HUDEP-2 (cell line): ENCODE data around the gene PHF21B.
"Not testable (repeated sequence)": the region's sequence is repeated elsewhere in the genome, so short reads cannot be mapped to it uniquely, and the experiment has no call there.

Experiments
- DNase-seq, 76 experiments: peaks; one replicate each; lab custom pipeline; 2025; ENCODE audit not compliant: unreplicated experiment in 76 of 76; lab: John Stamatoyannopoulos, UW

The PHF21B gene

DNA sequence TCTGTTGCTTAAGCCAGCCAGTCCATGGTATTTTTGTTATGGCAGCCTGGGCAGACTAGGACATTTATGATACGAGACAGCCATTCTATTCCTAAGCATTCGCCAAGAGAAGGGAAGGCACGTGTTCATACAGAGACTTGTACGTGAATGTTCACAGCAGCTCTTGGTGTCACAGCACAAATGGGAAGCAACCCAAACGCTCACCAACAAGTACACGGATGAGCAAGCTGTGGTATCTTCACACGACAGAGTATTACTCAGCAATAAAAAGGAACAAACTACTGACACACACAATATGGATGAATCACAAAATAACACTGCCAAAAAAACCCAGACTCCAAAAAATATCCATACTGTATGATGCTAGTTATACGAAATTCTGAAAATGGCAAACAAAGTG, 85.1 kb downstream of the PHF21B start:
- DNase-seq = no peak

DNA sequence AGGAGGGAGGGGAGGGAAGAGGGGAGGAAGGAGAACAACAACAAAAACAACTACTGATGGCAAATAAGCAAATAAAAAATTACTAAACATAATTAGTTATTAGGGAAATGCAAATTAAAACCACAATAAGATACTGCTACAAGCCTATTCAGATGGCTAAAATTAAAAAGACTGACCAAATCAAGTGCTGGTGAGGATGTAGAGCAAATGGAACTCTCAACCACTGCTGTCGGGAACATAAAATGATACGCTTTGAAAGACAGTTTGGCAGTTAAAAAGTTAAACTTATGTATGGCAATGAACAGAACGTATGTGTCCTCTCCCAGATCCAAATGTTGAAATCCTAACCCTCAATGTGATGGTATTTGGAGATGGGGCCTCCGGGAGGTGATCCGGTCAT, 85.7 kb downstream of the PHF21B start:
- DNase-seq = no peak

DNA sequence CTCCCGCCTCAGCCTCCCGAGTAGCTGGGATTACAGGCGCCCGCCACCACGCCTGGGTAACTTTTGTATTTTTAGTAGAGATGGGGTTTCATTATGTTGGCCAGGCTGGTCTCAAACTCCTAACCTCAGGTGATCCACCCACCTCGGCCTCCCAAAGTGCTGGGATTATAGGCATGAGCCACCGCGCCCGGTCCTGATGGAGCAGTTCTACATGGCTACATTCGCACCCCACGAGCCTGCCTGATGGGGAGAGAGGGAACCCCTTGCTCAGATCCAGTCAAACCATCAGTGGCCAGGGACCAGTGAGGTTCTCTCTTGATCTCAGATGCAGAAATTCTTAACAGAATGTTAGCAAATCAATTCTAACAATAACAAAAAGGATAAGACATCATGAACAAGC, 88.0 kb downstream of the PHF21B start:
- DNase-seq = not testable (repeated sequence)

DNA sequence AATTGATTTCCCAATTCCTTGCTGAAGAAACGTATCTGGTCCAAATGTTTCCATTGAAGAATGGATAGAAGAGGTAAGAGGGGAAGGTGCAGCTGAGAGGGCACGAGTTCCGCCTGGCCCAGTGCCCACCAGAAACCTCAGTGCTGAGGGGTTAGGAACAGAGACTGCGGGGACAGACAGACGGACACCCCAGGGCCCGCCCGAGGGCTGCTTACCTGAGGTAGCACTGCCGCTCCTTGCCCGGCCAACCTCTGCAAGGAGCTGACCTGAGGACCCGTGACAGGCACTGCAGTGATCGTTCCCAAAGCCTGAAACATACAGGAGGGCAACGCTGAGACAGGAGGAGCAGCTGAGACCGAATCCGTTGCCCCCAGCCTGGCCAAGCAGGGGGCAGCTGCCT, 89.6 kb downstream of the PHF21B start:
- DNase-seq = no peak

GRCh38 chr22:44919691-44920090, 90.1 kb downstream of the PHF21B start:
- no peak for DNase-seq

DNA sequence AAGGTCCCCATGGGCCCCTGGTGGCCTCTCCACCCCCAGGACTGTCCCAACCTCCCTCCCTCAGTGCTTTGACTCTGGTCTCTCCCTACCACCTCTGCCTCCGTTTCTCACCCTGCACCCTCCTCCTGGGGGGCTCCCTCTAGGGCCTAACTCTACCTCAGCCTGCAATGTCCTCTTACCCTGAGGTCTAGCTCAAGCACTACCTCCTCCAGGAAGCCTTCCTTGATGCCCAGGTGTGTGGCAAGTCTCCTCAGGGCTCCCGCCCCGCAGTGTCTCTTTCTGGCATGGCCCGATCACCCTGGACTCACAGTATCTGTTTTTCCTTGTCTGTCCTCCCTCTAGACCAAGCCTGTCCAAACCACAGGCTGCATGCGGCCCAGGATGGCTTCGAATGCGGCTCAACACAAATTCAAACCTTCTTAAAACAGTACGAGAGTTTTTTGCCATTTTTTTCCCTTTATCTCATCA, 90.8 kb downstream of the PHF21B start:
- DNase-seq = no peak

- no peak for DNase-seq
Observed at GRCh38 chr22:44918166-44918924, 91.5 kb downstream of the PHF21B start.

DNA sequence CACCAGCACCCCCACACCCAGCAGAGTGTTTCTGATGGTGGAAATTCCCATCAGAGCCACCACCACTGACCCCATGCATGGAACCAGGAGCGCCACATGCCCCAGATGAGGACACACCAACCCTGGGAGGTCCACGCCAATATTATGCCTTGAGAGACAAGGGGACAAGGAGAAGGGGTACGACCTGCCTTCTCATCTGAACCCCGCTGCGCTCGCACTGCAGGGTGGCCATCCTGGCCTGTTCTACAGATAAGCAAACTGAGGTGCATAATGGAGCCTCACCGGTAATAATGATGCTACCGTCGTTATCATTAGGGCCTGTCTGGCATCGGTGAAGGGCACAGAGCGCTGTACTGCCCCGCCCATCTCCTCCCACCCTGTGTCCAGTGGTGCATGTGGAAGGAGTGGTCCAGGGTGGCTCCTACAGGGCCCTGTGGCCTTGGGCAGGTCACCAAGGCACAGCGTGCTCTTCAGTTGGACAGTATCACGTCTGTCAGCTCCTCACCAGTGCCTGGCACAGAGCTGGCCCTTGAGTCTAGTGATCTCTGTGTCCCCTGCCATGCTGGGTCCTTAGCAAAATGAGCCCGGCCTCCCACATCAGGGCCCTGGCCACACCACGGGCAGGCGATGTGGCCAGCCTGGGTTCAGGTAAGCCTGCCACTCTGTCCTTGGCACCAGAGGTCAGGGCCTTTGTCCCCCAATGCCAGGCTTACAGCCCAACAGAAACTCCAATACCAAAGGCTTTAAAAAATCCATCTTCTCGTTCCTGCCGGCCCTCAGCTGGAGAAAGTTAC, 92.2 kb downstream of the PHF21B start:
- DNase-seq = no peak

- DNase-seq = no peak
Observed at GRCh38 chr22:44916281-44917231, 93.2 kb downstream of the PHF21B start.

DNA sequence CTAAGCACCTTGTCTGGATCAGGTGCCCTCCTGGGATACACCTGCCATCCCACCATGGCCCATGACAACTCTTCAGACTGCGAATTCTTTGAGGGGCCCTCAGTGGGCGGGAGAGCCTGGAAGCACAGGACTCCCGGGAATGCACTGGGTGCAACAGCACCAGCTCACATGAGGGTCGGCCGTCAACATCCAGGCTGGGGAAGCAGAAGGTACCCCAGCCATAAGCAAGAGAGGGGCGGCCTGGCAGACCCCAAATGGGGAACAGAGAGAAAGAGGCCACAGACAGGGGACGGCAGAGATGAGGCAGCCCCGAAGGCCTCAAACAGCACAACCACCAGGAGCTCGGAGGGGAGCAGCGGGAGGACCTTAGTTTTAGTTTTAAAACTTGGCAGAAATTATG, 94.4 kb downstream of the PHF21B start:
- no peak for DNase-seq

GRCh38 chr22:44914026-44914721, 95.6 kb downstream of the PHF21B start:
- DNase-seq = no peak

GRCh38 chr22:44913198-44913983, 96.4 kb downstream of the PHF21B start:
- DNase-seq = no peak

DNA sequence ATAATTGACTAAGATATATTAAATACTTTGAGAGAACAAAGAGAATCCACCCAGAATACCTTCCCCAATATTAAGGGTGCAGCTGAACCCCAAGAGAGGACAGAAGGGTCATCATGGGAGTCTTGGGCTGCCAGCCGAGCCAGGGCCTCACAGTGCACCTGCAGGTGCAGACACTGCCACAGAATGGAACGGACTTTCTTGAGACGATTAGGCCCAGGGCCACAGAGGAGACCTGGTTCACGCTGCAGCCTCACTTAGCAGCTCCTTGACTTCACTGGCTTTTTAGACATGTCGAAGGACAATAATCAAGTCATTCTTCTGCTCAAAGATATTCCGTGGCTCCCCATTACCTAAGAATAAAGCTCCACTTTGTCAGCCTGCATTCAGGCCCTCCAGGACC, 100.6 kb downstream of the PHF21B start:
- no peak for DNase-seq

DNA sequence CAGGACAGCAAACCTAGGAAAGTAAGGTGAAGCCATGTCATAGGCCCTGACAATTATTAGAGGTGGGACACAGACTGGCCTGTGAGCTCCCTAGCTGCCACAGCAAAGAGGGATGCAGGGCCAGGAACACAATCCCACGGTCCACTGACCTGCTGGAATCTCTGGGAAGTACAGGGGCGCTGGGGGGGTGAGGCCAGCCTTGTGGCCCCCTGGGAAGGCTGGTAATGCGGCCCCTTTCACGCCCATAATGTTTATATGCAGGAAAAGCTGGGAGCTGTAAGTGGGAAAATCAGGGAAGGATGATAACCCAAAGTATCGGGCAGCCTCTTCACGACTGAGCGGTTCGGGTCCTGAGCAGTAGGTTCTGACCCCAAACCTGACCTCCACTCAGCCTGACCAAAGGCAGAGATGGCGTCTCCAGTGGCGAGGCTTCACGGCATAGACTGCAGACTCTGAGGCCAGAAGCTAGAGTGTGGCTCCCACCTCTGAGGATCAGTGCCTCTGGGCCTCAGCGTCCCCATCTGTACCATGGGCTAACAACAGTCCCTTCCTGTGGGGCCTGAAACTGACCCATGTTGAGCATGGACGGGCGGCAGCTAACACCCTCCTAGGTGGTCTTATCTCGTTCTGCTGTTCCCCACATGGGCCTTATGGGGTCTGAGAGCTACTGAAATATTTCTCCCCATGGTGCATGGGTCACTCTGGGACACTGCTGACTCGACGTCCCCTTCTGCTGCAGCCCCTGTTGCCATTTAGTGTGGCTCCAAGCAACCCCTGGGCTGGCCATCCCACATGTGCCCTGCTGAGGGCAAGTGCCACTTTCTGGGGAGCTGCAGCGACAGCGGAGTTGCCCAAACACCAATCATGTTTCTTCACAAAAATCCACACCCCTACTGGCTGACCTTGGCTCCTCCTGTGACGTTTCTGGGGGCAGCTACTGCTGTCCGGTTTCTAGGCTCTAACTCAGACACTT, 101.8 kb downstream of the PHF21B start:
- DNase-seq = no peak

DNA sequence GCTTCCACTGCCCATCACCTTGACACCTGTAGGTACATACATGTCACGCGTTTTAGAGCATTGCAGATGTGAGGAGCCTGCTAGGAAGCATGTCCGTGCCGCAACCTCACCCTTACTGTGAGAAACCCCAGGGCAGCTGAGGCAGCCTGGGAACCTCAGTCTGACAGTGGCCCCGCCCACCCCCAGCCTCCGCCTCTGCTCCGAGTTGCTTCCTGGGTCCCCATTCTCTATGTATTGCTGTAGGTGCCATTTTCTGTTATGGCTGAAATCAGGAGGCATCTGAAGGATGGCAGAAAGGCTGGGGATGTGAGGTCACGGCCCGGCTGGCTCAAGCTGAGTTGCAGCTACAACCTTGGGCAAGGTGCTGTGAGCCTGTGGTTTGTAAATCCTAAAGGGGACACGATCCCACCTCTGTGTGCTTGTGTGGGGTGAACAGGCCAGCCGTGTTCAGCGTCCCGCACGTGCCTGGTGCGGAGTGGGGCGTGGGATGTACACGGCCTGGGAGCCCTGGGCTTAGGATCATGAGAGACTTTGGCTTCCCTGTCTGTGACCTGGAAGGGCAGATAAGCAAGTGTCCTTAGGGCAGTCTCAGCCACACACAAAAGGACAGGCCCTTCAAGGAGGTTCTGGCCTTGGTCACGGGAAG, 102.7 kb downstream of the PHF21B start:
- DNase-seq = no peak

DNA sequence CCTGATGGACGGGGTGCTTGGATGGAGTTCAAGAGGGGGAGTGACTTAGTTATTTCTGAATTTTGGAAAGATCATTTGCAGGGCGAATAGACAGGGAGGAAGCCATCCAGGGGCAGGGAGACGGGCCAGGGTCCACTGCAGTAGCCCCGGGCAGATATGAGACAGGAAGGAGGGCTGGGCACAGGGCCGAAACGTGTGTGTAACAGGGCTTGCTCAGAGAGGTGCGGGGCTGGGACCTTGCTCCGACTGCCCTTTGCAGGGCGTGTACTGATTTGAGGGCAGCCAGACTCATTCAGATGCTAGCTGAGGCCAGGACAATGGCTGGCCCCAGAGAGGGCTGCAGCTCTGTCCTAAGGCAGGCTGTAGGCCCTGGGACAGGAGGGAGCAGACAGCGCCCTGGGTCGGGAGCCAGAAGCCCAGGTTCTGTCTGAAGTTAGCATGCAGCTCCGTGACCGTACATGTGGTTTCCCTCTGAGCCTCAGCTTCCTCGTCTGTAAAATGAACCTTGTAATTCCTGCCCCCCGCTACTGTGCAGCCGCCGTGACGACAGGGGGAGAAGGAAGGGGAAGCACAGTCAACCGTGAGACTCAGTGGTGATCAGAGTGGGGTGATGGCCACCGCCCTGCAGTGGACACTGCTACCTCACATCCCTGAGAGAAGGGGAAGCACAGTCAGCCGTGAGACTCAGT, 103.4 kb downstream of the PHF21B start:
- DNase-seq = no peak

DNA sequence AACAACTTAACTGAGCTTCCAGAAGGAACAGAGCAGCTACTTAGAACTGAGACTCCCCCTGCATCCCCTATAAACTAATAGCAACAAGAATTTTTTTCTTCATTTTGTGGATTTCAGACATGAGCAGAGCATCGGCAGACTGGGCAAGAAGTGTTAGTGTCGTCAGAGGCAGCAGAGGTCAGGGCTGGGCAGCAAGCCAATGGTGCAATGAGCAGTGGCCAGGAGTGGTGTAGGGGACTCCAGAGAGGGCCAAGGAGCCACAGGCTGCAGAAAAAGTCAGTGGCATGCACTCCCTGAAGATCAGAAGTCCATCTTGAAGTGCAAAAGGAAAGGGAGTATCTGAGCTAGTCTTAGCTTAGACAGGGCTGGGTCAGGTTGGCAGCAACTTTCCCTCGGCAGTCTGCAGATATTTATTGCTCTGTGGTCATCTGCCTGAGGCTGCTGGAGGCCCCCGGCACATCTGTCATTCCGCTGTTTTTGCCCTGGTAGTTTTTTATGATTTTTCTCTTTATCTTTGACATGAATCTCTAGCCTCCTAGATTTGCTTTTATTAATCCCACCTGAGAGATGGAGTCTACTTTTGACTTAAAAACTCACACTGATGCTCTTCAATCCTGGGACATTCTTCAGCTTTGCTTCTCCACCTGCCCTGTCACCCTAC, 105.2 kb downstream of the PHF21B start:
- DNase-seq = not testable (repeated sequence)
